GM19467 (cell line): Measurements from ENCODE around the gene CCL23.
"Not testable (repeated sequence)": the region's sequence is repeated elsewhere in the genome, so short reads cannot be mapped to it uniquely, and the experiment has no call there.

Experiments
- ATAC-seq: cut with Tn5 transposase; IDR thresholded peaks from one replicate; pipeline ENCODE4 v1.9.1; 2021; ENCODE audit warnings: mild to moderate bottlenecking, moderate library complexity; ENCODE audit not compliant: unreplicated experiment

Gene CCL23

GRCh38 chr17:36017799-36018198 is at the start of gene CCL23:
Gene CCL23, minus strand, starts transcription at chr17:36017972. Its CDS starts 75 bp downstream, at chr17:36017897.
- no peak for ATAC-seq

- no peak for ATAC-seq
Measured at GRCh38 chr17:36066365-36066985, 48.7 kb upstream of the CCL23 start.

GRCh38 chr17:36063786-36064541 is 46.2 kb upstream of the CCL23 start, which contains the start of gene CCL18:
Gene CCL18, plus strand, starts transcription at chr17:36064272. Its CDS starts 71 bp downstream, at chr17:36064343.
- ATAC-seq, result no peak

- no peak for ATAC-seq
Measured at GRCh38 chr17:36060816-36061215, 43.0 kb upstream of the CCL23 start.

GRCh38 chr17:36059406-36059805 is 41.6 kb upstream of the CCL23 start:
- ATAC-seq, result no peak

GRCh38 chr17:36057911-36058310 is 40.1 kb upstream of the CCL23 start:
- ATAC-seq, result no peak

- no peak for ATAC-seq
Measured at GRCh38 chr17:36055921-36056520, 38.2 kb upstream of the CCL23 start.

GRCh38 chr17:36055171-36055570 is 37.4 kb upstream of the CCL23 start:
- ATAC-seq, result no peak

- no peak for ATAC-seq
Measured at GRCh38 chr17:36049643-36050042, 31.9 kb upstream of the CCL23 start.

GRCh38 chr17:36048066-36048465 is 30.3 kb upstream of the CCL23 start:
- no peak for ATAC-seq

- no peak for ATAC-seq
Measured at GRCh38 chr17:36036235-36036634, 18.5 kb upstream of the CCL23 start.

GRCh38 chr17:36034127-36034526 is 16.4 kb upstream of the CCL23 start:
- ATAC-seq, result no peak

GRCh38 chr17:36030956-36031355 is 13.2 kb upstream of the CCL23 start:
- no peak for ATAC-seq

GRCh38 chr17:36027761-36028160 is 10.0 kb upstream of the CCL23 start:
- no peak for ATAC-seq

GRCh38 chr17:36024106-36024869 is 6.5 kb upstream of the CCL23 start:
- no peak for ATAC-seq

GRCh38 chr17:36019423-36019822 is 1.7 kb upstream of the CCL23 start:
- no peak for ATAC-seq

- ATAC-seq, result no peak
Measured at GRCh38 chr17:36016555-36016954, 1.2 kb downstream of the CCL23 start.

- ATAC-seq, result not testable (repeated sequence)
Measured at GRCh38 chr17:36015895-36016294, 1.9 kb downstream of the CCL23 start.

GRCh38 chr17:36014946-36015345 is 2.8 kb downstream of the CCL23 start:
- ATAC-seq, result no peak

- no peak for ATAC-seq
Measured at GRCh38 chr17:36011201-36011600, 6.6 kb downstream of the CCL23 start.

GRCh38 chr17:36008998-36009665 is 8.6 kb downstream of the CCL23 start:
- ATAC-seq, result no peak
